MM.1S (cell line): ENCODE results near the gene KLK8.

Experiments used
- DNase-seq: peaks from one replicate; pipeline ENCODE4 v3.0.0-alpha.2; 2015
- H2AFZ ChIP-seq: fragments of 300-600 bp; sonication (generic); 2 replicates; pipeline ENCODE4 v1.6.0; 2016; ENCODE audit warnings: antibody characterized with exemption, low read length
- H3F3A ChIP-seq: fragments of 300-600 bp; sonication (generic); 2 replicates; pipeline ENCODE4 v1.6.1; 2016; ENCODE audit warnings: mild to moderate bottlenecking, antibody characterized with exemption, low read length, moderate library complexity, mixed read lengths; ENCODE audit not compliant: insufficient read depth
- H3K27ac ChIP-seq: fragments of 300-600 bp; sonication (generic); 2 replicates; pipeline ENCODE4 v1.5.1; 2016; ENCODE audit warnings: mild to moderate bottlenecking, low read length
- H3K27me3 ChIP-seq: fragments of 300-600 bp; sonication (generic); replicated peaks from 2 replicates; pipeline ENCODE4 v1.6.0; 2016; ENCODE audit warnings: low read length; ENCODE audit not compliant: insufficient read depth
- H3K36me3 ChIP-seq: fragments of 300-600 bp; sonication (generic); replicated peaks from 2 replicates; pipeline ENCODE4 v1.6.1; 2016; ENCODE audit warnings: mild to moderate bottlenecking, low read length, mixed read lengths; ENCODE audit not compliant: insufficient read depth
- H3K4me1 ChIP-seq: fragments of 300-600 bp; sonication (generic); 2 replicates; pipeline ENCODE4 v1.6.1; 2016; ENCODE audit warnings: low read length, mixed read lengths
- H3K4me2 ChIP-seq: fragments of 300-600 bp; sonication (generic); 2 replicates; pipeline ENCODE4 v1.6.0; 2016; ENCODE audit warnings: low read depth, low read length
- H3K4me3 ChIP-seq: fragments of 300-600 bp; sonication (generic); 2 replicates; pipeline ENCODE4 v1.5.1; 2016; ENCODE audit warnings: low read length, mixed read lengths
- H3K79me2 ChIP-seq: fragments of 300-600 bp; sonication (generic); 2 replicates; pipeline ENCODE4 v1.6.1; 2016; ENCODE audit warnings: mixed run types, low read length, mixed read lengths
- H3K9ac ChIP-seq: fragments of 300-600 bp; sonication (generic); 2 replicates; pipeline ENCODE4 v1.6.1; 2016; ENCODE audit warnings: low read length, mixed read lengths
- H3K9me2 ChIP-seq: fragments of 300-600 bp; sonication (generic); replicated peaks from 2 replicates; pipeline ENCODE4 v1.6.1; 2016; ENCODE audit warnings: mild to moderate bottlenecking, low read length, mixed read lengths; ENCODE audit not compliant: insufficient read depth
- H3K9me3 ChIP-seq: fragments of 300-600 bp; sonication (generic); replicated peaks from 2 replicates; pipeline ENCODE4 v1.6.1; 2016; ENCODE audit warnings: mild to moderate bottlenecking, low read length, mixed read lengths; ENCODE audit not compliant: insufficient read depth
- H4K20me1 ChIP-seq: fragments of 300-600 bp; sonication (generic); 2 replicates; pipeline ENCODE4 v1.6.1; 2016; ENCODE audit warnings: mild to moderate bottlenecking, low read length, moderate library complexity, mixed read lengths; ENCODE audit not compliant: insufficient read depth
- EZH2 ChIP-seq: fragments of 300-600 bp; sonication (generic); optimal IDR thresholded peaks from 2 replicates; pipeline ENCODE3; 2017; ENCODE audit warnings: low read depth, mild to moderate bottlenecking, antibody characterized with exemption, low read length, mixed read lengths
- EZH2phosphoT487 ChIP-seq: fragments of 300-600 bp; sonication (generic); IDR thresholded peaks from 2 replicates; pipeline ENCODE4 v1.6.1; 2018; ENCODE audit warnings: antibody characterized with exemption, low read length
- TF ChIP-seq, protein P1 (sequence below): fragments of 300-600 bp; sonication (generic); IDR thresholded peaks from 2 replicates; pipeline ENCODE4 v1.5.1; 2016; ENCODE audit warnings: antibody characterized with exemption, low read length, mixed read lengths

The KLK8 gene

GRCh38 chr19:51000981-51001380, 423 bp downstream of the KLK8 start:
- no peaks in the 10 kb centered on the region for H3K9me2 ChIP-seq
- TF ChIP-seq, protein P1, sequence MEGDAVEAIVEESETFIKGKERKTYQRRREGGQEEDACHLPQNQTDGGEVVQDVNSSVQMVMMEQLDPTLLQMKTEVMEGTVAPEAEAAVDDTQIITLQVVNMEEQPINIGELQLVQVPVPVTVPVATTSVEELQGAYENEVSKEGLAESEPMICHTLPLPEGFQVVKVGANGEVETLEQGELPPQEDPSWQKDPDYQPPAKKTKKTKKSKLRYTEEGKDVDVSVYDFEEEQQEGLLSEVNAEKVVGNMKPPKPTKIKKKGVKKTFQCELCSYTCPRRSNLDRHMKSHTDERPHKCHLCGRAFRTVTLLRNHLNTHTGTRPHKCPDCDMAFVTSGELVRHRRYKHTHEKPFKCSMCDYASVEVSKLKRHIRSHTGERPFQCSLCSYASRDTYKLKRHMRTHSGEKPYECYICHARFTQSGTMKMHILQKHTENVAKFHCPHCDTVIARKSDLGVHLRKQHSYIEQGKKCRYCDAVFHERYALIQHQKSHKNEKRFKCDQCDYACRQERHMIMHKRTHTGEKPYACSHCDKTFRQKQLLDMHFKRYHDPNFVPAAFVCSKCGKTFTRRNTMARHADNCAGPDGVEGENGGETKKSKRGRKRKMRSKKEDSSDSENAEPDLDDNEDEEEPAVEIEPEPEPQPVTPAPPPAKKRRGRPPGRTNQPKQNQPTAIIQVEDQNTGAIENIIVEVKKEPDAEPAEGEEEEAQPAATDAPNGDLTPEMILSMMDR: no peak
- TF ChIP-seq EZH2phosphoT487 (no peak), EZH2 (no peak)
- H3F3A ChIP-seq: no peaks in the 10 kb centered on the region
- H3K4me3 ChIP-seq: no peak overlapping the region
- no peaks in the 10 kb centered on the region for H3K79me2 ChIP-seq
- H2AFZ ChIP-seq: no peak overlapping the region
- H3K4me2 ChIP-seq: no peak overlapping the region
- no peaks in the 10 kb centered on the region; the same call in 1 of the 2 replicates for H3K9me3 ChIP-seq
- no peak for DNase-seq
- H3K9ac ChIP-seq: no peak overlapping the region
- H3K36me3 ChIP-seq: no peaks in the 10 kb centered on the region
- H3K4me1 ChIP-seq: no peaks in the 10 kb centered on the region
- no peaks in the 10 kb centered on the region for H4K20me1 ChIP-seq
- H3K27ac ChIP-seq: no peak overlapping the region
- peaks cover 6% of the 10 kb centered on the region; the same call in 1 of the 2 replicates for H3K27me3 ChIP-seq

- no peak overlapping the region for H3K9ac ChIP-seq
- H3F3A ChIP-seq: no peaks in the 10 kb centered on the region
Observed at GRCh38 chr19:51000426-51000825, 978 bp downstream of the KLK8 start.

DNA sequence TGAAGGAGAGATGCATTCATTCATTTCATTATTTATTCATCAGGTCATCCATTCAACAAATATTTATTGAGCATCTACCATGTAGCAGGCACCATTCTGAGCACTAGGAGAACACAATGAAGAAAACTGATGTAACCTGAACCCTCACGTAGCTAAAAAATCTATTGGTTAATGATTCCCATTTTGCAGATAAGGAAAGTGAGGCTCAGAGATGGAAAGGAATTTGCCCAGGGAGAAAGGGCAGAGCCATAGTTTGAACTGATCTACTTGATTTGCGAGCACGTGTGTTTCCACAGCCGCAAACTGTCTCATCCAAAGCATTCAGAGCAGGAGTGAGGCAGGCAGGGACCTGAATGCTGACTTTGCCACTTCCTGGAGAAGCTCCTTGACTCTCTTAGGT, 2.7 kb downstream of the KLK8 start:
- Histone ChIP-seq H4K20me1 (no peaks in the 10 kb centered on the region), H3K4me3 (no peak overlapping the region), H3K4me1 (no peaks in the 10 kb centered on the region), H3K9me2 (no peaks in the 10 kb centered on the region), H3K27ac (no peak overlapping the region), H3K27me3 (peaks cover 6% of the 10 kb centered on the region; the same call in 1 of the 2 replicates), H3K9ac (no peak overlapping the region), H2AFZ (no peak overlapping the region), H3K79me2 (no peaks in the 10 kb centered on the region), H3K4me2 (no peak overlapping the region), H3K36me3 (no peaks in the 10 kb centered on the region), H3F3A (no peaks in the 10 kb centered on the region), H3K9me3 (no peaks in the 10 kb centered on the region; the same call in 1 of the 2 replicates)
- DNase-seq: no peak
- no peak for TF ChIP-seq EZH2
- TF ChIP-seq, protein P1: no peak
- no peak for TF ChIP-seq EZH2phosphoT487

More at GRCh38 chr19:51000426-51000825, 978 bp downstream of the KLK8 start:
- Histone ChIP-seq H4K20me1 (no peaks in the 10 kb centered on the region), H3K4me2 (no peak overlapping the region), H3K4me1 (no peaks in the 10 kb centered on the region), H3K9me2 (no peaks in the 10 kb centered on the region), H3K36me3 (no peaks in the 10 kb centered on the region), H3K27me3 (peaks cover 6% of the 10 kb centered on the region; the same call in 1 of the 2 replicates), H2AFZ (no peak overlapping the region), H3K9me3 (no peaks in the 10 kb centered on the region; the same call in 1 of the 2 replicates), H3K79me2 (no peaks in the 10 kb centered on the region), H3K27ac (no peak overlapping the region), H3K4me3 (no peak overlapping the region)
- no peak for DNase-seq
- TF ChIP-seq EZH2 (no peak), EZH2phosphoT487 (no peak)
- TF ChIP-seq, protein P1: no peak
